H1 (cell line): ENCODE results near the gene BCKDHB. TPM values are rescaled to one million over a fixed set of nuclear protein-coding genes. Genes with fewer than 3 reads are reported as not detected.

ENCODE experiments used
- BCL11A ChIP-seq, 2 experiments: IDR thresholded peaks; one replicate each; pipeline ENCODE4 v1.6.1; 2011; ENCODE audit warnings: low read depth in 2 of 2, low read length in 2 of 2, mild to moderate bottlenecking in 2 of 2
- BRCA1 ChIP-seq: IDR thresholded peaks from 2 replicates; pipeline ENCODE4 v1.6.1; 2012; ENCODE audit warnings: low read depth, low read length, improper control_type of control experiment
- MAX ChIP-seq: IDR thresholded peaks from 2 replicates; pipeline ENCODE4 v1.6.1; 2012; ENCODE audit warnings: inconsistent platforms
- POU5F1 ChIP-seq: IDR thresholded peaks from 2 replicates; pipeline ENCODE4 v1.6.1; 2011; ENCODE audit warnings: low read depth, mild to moderate bottlenecking, low read length, moderate library complexity
- RNF2 ChIP-seq: fragments of 200-900, 300-1000 bp; sonication (generic); IDR thresholded peaks from 2 replicates; pipeline ENCODE4 v1.7.1; 2016; ENCODE audit warnings: borderline replicate concordance, low read depth, mild to moderate bottlenecking, antibody characterized with exemption, low read length; ENCODE audit not compliant: poor library complexity, severe bottlenecking; ENCODE audit errors: missing control alignments
- polyA plus RNA-seq, 7 experiments: library from polyadenylated mRNA; depleted of rRNA in 3 of 7; stranded (reverse) in 5 of 7; unstranded in 2 of 7; fragments of >200 nt in 5 of 7; fragments of 200-250 nt in 2 of 7; gene quantifications; 1 replicate in 5 of 7; 2 replicates in 1 of 7; 4 replicates in 1 of 7; pipeline versions ENCODE4 v1.2.1 to v1.2.3, GENCODE V29; 2011 to 2013; ENCODE audit warnings: missing spikeins in 2 of 7, mixed read lengths in 2 of 7
- total RNA-seq: library from RNA; stranded (reverse); fragmentation: NEBNext Ultra II Directional; extraction: Animal tissue kit (Norgen Biotek cat#: 25700); gene quantifications from 2 replicates; pipeline ENCODE4 v1.2.1, GENCODE V29; 2021

The BCKDHB gene
- total and polyA plus RNA-seq, 2 of the 8 experiments (the other 6 are each of a cell fraction or from before 2014, with no cell fraction given), result 22.1 to 30.8 TPM

DNA sequence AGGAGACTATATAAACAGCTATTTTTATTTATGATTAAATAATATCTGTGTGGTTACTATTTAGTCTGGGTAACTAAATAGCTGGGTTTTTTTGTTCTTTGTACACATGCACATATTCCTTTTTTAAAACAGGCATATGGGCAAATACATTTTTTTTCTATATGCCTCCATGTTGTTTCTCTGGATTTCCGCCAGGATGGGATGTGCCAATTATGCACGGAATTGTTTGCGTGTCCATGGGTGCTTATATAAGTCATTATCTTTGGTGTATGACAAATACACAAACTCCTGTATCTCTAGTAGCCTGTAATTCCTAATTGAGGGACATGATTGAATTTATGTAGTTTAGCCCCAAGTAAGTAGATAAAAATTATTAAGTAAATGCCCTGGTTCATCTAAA is 226.9 kb downstream of the BCKDHB start (continued):
- TF ChIP-seq RNF2 (no peak), MAX (no peak), BCL11A (IDR thresholded peaks at IDR 0.05; ENCODE audit: low read depth in 2 of 2, low read length in 2 of 2) (no peak), POU5F1 (no peak), BRCA1 (no peak)
- TF ChIP-seq, all 59 proteins: peak for 0
